K562 (cell line): ENCODE data around the gene C20orf173. TPM values are rescaled to one million over a fixed set of nuclear protein-coding genes. Genes with fewer than 3 reads are reported as not detected.

Source experiments
- ATAC-seq: fragments of 200-7000 bp; cut with Tn5 transposase; 3 replicates; pipeline ENCODE4 v1.9.1; 2020; ENCODE audit warnings: moderate library complexity
- BruUV-seq: library from RNA; stranded (reverse); fragments of 400-500 nt; replicated peaks from 2 replicates; lab custom pipeline; 2021; lab: Mats Ljungman, UMichigan
- CTCF ChIA-PET: fragments of 300-600 bp; formaldehyde crosslinking; extraction: SDS; loops from one replicate; lab custom pipeline; 2021; ENCODE audit warnings: low intra/inter-chr PET ratio; lab: Yijun Ruan, JAX
- POLR2A ChIA-PET: fragments of 300-600, 350-650 bp; sonication (Branson Sonifier 250); formaldehyde crosslinking; extraction: SDS; loops from one replicate; lab custom pipeline; 2021; ENCODE audit warnings: antibody characterized with exemption, inconsistent platforms; lab: Yijun Ruan, JAX
- DNase-seq, 4 experiments: peaks; one replicate each; pipeline versions ENCODE4 v3.0.0 to v3.0.0-alpha.2; 2011 to 2018; ENCODE audit warnings: low spot score in 3 of 4, mixed read lengths in 3 of 4; ENCODE audit errors: extremely low read depth in 1 of 4
- FAIRE-seq: peaks from 2 replicates; lab custom pipeline; 2011; peaks lifted over from hg19 to GRCh38; lab: Jason Lieb, UNC
- H2AFZ ChIP-seq: 2 replicates; pipeline ENCODE4 v1.6.0; 2011; ENCODE audit warnings: low read depth, low read length, control low read depth, inconsistent platforms
- H3K27ac ChIP-seq: fragments of 200-600 bp; 3 replicates; pipeline ENCODE4 v1.8.0; 2011; ENCODE audit warnings: low read depth, mild to moderate bottlenecking, control low read depth, inconsistent platforms, low read length, moderate library complexity, mixed read lengths; ENCODE audit errors: extremely low read depth
- H3K27me3 ChIP-seq, 2 experiments: fragments of 300-600 bp in 1 of 2; 2 replicates in 1 of 2; 3 replicates in 1 of 2; pipeline versions ENCODE4 v1.6.0 to v1.8.0; 2011; ENCODE audit warnings: inconsistent platforms in 2 of 2, low read length in 2 of 2, mild to moderate bottlenecking in 1 of 2, mixed read lengths in 1 of 2, moderate library complexity in 1 of 2; ENCODE audit not compliant: control insufficient read depth in 2 of 2, insufficient read depth in 2 of 2
- H3K36me3 ChIP-seq: fragments of 300-600 bp; 3 replicates; pipeline ENCODE4 v1.8.0; 2011; ENCODE audit warnings: mild to moderate bottlenecking, low read length, inconsistent platforms; ENCODE audit not compliant: control insufficient read depth, insufficient read depth
- H3K4me1 ChIP-seq, 2 experiments: fragments of 200-600 bp in 1 of 2; replicated peaks in 1 of 2; 2 replicates in 1 of 2; 3 replicates in 1 of 2; pipeline versions ENCODE4 v1.5.1 to v1.8.0; 2011; ENCODE audit warnings: inconsistent platforms in 2 of 2, low read length in 2 of 2, mild to moderate bottlenecking in 1 of 2, mixed read lengths in 1 of 2, moderate library complexity in 1 of 2; ENCODE audit not compliant: control insufficient read depth in 2 of 2, insufficient read depth in 2 of 2
- H3K4me2 ChIP-seq: 2 replicates; pipeline ENCODE4 v1.6.1; 2011; ENCODE audit warnings: low read length, control low read depth, inconsistent platforms, mixed read lengths; ENCODE audit not compliant: insufficient read depth
- H3K4me3 ChIP-seq: fragments of 200-600 bp; sonication (generic), shearing (Covaris generic); 2 replicates; pipeline ENCODE4 v1.5.1; 2016; ENCODE audit warnings: control low read depth, inconsistent platforms
- H3K79me2 ChIP-seq: fragments of 200-600 bp; 3 replicates; pipeline ENCODE4 v1.8.0; 2011; ENCODE audit warnings: low read length, inconsistent platforms; ENCODE audit not compliant: control insufficient read depth, insufficient read depth
- H3K9ac ChIP-seq, 2 experiments: 2 replicates each; pipeline versions ENCODE4 v1.6.0 to v1.6.1; 2011; ENCODE audit warnings: low read depth in 2 of 2, low read length in 2 of 2, control low read depth in 1 of 2, inconsistent platforms in 1 of 2, mild to moderate bottlenecking in 1 of 2, mixed read lengths in 1 of 2; ENCODE audit not compliant: insufficient read depth in 1 of 2
- H3K9me1 ChIP-seq: one replicate; pipeline ENCODE4 v1.6.0; 2011; ENCODE audit warnings: inconsistent platforms, mild to moderate bottlenecking, low read length, moderate library complexity; ENCODE audit not compliant: control insufficient read depth, insufficient read depth
- H3K9me3 ChIP-seq: replicated peaks from 2 replicates; pipeline ENCODE4 v1.5.1; 2011; ENCODE audit warnings: low read depth, low read length, inconsistent platforms; ENCODE audit not compliant: control insufficient read depth, insufficient read depth
- H4K20me1 ChIP-seq: replicated peaks from 2 replicates; pipeline ENCODE4 v1.6.1; 2011; ENCODE audit warnings: low read length, inconsistent platforms, mixed read lengths; ENCODE audit not compliant: control insufficient read depth, insufficient read depth
- POLR2H ChIP-seq: IDR thresholded peaks from 2 replicates; pipeline ENCODE4 v1.6.1; 2016; ENCODE audit warnings: missing genetic modification characterization, low read depth, mild to moderate bottlenecking, control low read depth, missing compliant biosample characterization, moderate library complexity
- ZNF165 ChIP-seq: fragments of 250-450 bp; sonication (Bioruptor Pico); IDR thresholded peaks from 2 replicates; pipeline ENCODE4 v1.4.0; 2020; ENCODE audit warnings: borderline replicate concordance
- ZNF3 ChIP-seq: fragments of 250-450 bp; sonication (Bioruptor Pico); IDR thresholded peaks from 2 replicates; pipeline ENCODE4 v1.5.0; 2021; ENCODE audit warnings: mild to moderate bottlenecking, moderate library complexity
- ZNF583 ChIP-seq: fragments of 250-450 bp; sonication (Bioruptor Pico); IDR thresholded peaks from 2 replicates; pipeline ENCODE4 v1.4.0; 2020
- ZNF584 ChIP-seq: fragments of 200-800 bp; sonication (Bioruptor generic); IDR thresholded peaks from 2 replicates; pipeline ENCODE4 v1.6.1; 2016; ENCODE audit warnings: low read depth, mild to moderate bottlenecking, missing genetic modification characterization, missing compliant biosample characterization
- ZNF644 ChIP-seq: fragments of 200-800 bp; sonication (Bioruptor generic); IDR thresholded peaks from 2 replicates; pipeline ENCODE4 v1.6.1; 2016; ENCODE audit warnings: low read depth, missing genetic modification characterization, missing compliant biosample characterization
- ZNF766 ChIP-seq: fragments of 200-800 bp; sonication (Bioruptor generic); conservative IDR thresholded peaks from 2 replicates; pipeline ENCODE4 v1.6.1; 2016; ENCODE audit warnings: missing genetic modification characterization, missing compliant biosample characterization
- in situ Hi-C: fragments of 300-500 bp; cut with MboI; formaldehyde crosslinking; loops from 4 replicates; pipeline ENCODE4 v1.15.0; 2018; ENCODE audit warnings: inconsistent platforms, mixed read lengths
- intact Hi-C: fragments of 100-400 bp; cut with micrococcal nuclease; formaldehyde crosslinking; loops from 2 replicates; pipeline ENCODE4 v1.14.2; 2022
- polyA plus RNA-seq, 8 experiments: library from polyadenylated mRNA; depleted of rRNA in 4 of 8; stranded (reverse) in 5 of 8; unstranded in 3 of 8; fragments of >200 nt; fragmentation: Nextera tagmentation in 2 of 8; fragmentation: Illumina TruSeq in 1 of 8; extraction: Ambion mirVana in 2 of 8; extraction: Trizol in 1 of 8; gene quantifications; 2 replicates each; pipeline versions ENCODE4 v1.2.1 to v1.2.3, GENCODE V29; 2011 to 2014; ENCODE audit warnings: inconsistent platforms in 1 of 8, missing spikeins in 1 of 8
- total RNA-seq, 7 experiments: library from RNA; depleted of rRNA in 6 of 7; stranded (reverse); fragments of >200 nt in 6 of 7; fragmentation: Illumina TruSeq in 2 of 7; extraction: Trizol in 2 of 7; gene quantifications; 2 replicates each; pipeline versions ENCODE4 v1.2.1 to v1.2.3, GENCODE V29; 2011 to 2021; ENCODE audit warnings: low replicate concordance in 1 of 7
- TF ChIP-seq, protein P1 (sequence below): IDR thresholded peaks from 3 replicates; pipeline ENCODE4 v1.6.1; 2011; ENCODE audit warnings: borderline replicate concordance, mild to moderate bottlenecking, moderate library complexity; ENCODE audit not compliant: insufficient read length; ENCODE audit errors: extremely low read depth

Gene C20orf173
- total and polyA plus RNA-seq, 9 of the 15 experiments (the other 6 are each of a cell fraction or from before 2014, with no cell fraction given): not detected

DNA sequence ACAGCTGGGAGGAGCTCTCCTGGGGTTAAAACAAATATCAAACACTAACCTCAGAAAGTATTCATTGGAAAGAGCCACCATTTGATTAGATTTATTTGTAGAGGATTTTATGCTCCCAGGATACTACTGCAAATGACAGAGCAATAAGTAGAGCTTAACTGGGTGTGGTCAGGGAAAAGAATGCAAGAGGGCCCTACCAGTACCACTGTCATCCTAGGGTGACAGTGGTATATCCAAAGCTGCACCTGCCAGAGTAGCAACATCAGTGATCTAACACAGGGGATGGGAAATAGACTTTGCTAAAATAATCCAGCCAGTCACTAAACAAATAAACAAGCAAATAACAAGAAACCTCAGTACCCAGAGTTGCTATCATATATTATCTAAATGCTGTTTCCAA lies 42.1 kb upstream of the C20orf173 start:
- in situ Hi-C loops: no loop called here
- no peaks in the 10 kb centered on the region; a peak in 1 of 5 replicates for H3K4me1 ChIP-seq
- H3K9me1 ChIP-seq: no peaks in the 10 kb centered on the region
- peak in 1 of 4 experiments; percentile 5 for DNase-seq
- H3K4me3 ChIP-seq: no peak overlapping the region
- TF ChIP-seq ZNF3 (CRISPR knock-in tag) (no peak), POLR2H (no peak), ZNF644 (no peak), ZNF165 (CRISPR knock-in tag) (no peak), ZNF584 (CRISPR knock-in tag) (no peak), ZNF583 (CRISPR knock-in tag) (no peak), ZNF766 (CRISPR knock-in tag) (no peak)
- TF ChIP-seq, protein P1, sequence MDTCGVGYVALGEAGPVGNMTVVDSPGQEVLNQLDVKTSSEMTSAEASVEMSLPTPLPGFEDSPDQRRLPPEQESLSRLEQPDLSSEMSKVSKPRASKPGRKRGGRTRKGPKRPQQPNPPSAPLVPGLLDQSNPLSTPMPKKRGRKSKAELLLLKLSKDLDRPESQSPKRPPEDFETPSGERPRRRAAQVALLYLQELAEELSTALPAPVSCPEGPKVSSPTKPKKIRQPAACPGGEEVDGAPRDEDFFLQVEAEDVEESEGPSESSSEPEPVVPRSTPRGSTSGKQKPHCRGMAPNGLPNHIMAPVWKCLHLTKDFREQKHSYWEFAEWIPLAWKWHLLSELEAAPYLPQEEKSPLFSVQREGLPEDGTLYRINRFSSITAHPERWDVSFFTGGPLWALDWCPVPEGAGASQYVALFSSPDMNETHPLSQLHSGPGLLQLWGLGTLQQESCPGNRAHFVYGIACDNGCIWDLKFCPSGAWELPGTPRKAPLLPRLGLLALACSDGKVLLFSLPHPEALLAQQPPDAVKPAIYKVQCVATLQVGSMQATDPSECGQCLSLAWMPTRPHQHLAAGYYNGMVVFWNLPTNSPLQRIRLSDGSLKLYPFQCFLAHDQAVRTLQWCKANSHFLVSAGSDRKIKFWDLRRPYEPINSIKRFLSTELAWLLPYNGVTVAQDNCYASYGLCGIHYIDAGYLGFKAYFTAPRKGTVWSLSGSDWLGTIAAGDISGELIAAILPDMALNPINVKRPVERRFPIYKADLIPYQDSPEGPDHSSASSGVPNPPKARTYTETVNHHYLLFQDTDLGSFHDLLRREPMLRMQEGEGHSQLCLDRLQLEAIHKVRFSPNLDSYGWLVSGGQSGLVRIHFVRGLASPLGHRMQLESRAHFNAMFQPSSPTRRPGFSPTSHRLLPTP: no peak
- TF ChIP-seq, all 486 proteins: peak for 0
- Histone ChIP-seq H4K20me1 (no peaks in the 10 kb centered on the region), H3K27ac (no peak overlapping the region), H3K9ac (no peak overlapping the region), H3K36me3 (no peaks in the 10 kb centered on the region), H2AFZ (no peak overlapping the region), H3K4me2 (no peak overlapping the region), H3K9me3 (no peaks in the 10 kb centered on the region), H3K27me3 (no peaks in the 10 kb centered on the region), H3K79me2 (no peaks in the 10 kb centered on the region)
- ATAC-seq: no peak
- FAIRE-seq: no peak
- ChIA-PET POLR2A (interaction anchor here (0.7 kb wide), 1 partner anchor 21 kb away, joined by 3 read pairs; no protein-coding TSS in a partner anchor), CTCF (no interaction called here)
- intact Hi-C loops: no loop called here
- BruUV-seq: no TSS peak
